GM18505 (cell line): ENCODE results near the gene CSNK1D.
A peak's percentile ranks its signal among the peaks of the same experiment; 100 is the strongest.
"Not testable (repeated sequence)": the region's sequence is repeated elsewhere in the genome, so short reads cannot be mapped to it uniquely, and the experiment has no call there.

Source experiments
- ATAC-seq: cut with Tn5 transposase; IDR thresholded peaks from one replicate; pipeline ENCODE4 v1.9.1; 2021; ENCODE audit not compliant: unreplicated experiment
- POLR2A ChIP-seq: IDR thresholded peaks from 4 replicates; pipeline ENCODE4 v1.6.1; 2011; ENCODE audit warnings: borderline replicate concordance; ENCODE audit not compliant: insufficient read depth, insufficient read length; ENCODE audit errors: extremely low read depth

Gene CSNK1D

DNA sequence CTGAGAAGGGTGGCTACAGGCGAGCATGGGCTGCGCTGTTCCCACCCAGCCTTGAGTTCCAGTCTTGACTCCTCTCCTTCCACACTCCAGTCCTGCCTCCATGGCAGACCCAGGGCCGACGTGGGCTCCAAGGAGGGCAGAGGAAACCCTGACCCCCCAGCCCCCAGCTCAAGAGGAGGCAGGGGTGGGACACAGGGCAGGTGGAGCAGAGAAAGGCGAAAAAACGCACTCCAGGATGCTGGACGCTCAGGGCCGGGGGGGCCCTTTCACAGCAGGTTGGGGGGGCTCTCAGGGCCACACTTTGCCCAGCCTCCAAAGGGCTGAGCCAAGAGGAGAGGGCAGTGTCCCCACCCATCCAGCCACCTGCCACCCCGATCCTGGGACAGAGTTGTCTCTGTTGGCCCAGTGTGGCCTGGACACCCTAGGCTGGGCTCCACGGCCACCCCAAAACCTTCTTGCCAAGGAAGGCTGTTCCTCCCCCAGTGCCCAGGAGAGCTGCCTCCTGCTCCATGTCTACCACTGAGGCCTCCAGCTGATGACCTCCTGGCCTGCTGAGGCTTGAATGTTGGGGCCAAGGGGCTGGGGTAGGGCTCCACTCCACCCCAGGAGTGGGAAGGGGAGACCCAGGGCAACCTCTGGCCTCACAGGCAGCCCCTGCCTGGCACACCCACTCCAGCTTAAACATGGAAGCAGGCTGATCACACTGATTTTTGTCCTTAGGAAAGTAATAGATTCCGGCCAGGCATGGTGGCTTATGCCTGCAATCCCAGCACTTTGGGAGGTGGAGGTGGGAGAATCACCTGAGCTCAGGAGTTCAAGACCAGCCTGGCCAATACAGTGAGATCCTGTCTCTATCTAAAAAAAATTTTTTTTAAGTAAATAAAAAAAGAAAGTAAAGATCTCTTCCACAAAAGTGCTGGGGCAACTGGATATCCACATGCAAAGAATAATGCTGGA is 53.5 kb downstream of the CSNK1D start:
- TF ChIP-seq POLR2A: no peak
- no peak for ATAC-seq

DNA sequence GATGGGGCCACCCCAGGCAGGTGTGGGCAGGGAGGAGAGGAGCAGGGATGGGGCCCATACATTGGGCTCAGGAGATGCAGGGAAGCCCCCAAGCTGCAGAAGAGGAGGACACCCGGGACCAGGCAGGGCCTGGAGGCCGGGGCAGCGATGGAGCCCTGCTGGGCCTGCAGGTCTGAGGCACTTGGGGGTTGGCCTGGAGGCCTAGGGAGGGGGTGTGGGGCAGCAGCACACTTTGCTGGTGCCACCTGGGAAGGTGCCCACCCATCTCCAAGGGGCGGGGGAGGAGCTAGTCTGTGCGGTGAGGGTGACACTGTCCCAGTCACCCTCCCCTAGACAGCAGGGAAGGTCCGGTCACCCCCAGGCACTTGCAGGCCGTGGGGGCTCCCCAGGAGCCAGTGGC is 54.4 kb downstream of the CSNK1D start:
- no peak for TF ChIP-seq POLR2A
- ATAC-seq: no peak

- no peak for TF ChIP-seq POLR2A
- no peak for ATAC-seq
Measured at GRCh38 chr17:82218349-82219075, 55.0 kb downstream of the CSNK1D start.

DNA sequence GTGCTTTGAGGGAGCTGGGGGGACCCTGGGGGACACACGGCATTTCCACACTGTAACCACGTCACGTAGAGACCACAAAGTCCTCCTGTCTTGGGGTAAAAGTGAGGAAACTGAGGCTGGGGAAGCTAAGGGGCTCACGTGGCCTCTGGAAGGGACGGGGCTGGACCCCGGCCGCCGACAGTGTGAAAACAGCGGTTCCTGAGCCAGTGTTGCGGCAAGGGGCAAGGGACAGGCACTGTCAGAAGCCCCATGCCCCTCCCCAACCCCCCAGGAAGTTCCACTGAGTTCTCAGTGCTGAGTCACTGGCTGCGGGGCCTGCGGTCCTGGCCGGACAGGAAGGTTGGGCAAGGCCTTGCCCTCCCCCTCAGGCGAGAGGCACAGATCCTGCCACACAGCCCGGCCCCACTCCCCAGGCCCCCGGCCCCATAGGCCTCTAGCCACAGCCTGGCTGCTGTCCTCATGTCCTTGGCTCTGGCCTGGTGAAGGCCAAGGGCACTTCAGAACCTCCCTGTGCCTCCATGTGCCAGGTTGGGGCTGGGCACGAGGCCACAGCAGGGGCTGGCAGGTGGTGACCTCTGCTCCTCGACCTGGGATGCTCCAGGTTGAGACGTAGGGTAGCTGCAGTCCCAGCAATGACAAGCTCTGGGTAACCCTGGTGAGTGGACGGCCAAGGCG is 55.8 kb downstream of the CSNK1D start:
- TF ChIP-seq POLR2A: no peak

DNA sequence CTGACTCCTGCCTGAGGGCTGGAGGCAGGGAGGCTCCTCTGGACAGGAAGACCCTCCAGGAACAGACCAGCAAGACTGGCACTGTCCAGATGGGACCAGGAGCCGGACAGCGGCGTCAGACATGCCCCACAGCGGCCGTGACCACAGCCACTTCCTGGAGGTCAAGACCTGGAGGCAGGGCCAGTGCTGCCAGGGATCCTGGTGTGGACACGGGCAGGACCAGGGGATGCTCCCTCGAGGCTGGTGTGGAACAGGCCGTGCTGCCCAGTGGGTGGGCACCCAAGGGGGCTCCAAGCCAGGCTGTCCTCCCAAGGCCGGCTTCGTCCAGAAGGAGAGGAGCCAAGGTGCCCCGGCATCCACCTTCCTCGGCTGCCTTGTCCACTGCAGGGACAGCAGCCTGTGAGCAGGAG is 56.4 kb downstream of the CSNK1D start:
- TF ChIP-seq POLR2A: no peak
- ATAC-seq: no peak

More for the DNA sequence above, 55.8 kb downstream of the CSNK1D start:
- no peak for ATAC-seq

- ATAC-seq: no peak
- TF ChIP-seq POLR2A: no peak
Measured at GRCh38 chr17:82216301-82217119, 57.0 kb downstream of the CSNK1D start.

GRCh38 chr17:82215972-82216300 is 57.6 kb downstream of the CSNK1D start:
- no peak for TF ChIP-seq POLR2A
- no peak for ATAC-seq

DNA sequence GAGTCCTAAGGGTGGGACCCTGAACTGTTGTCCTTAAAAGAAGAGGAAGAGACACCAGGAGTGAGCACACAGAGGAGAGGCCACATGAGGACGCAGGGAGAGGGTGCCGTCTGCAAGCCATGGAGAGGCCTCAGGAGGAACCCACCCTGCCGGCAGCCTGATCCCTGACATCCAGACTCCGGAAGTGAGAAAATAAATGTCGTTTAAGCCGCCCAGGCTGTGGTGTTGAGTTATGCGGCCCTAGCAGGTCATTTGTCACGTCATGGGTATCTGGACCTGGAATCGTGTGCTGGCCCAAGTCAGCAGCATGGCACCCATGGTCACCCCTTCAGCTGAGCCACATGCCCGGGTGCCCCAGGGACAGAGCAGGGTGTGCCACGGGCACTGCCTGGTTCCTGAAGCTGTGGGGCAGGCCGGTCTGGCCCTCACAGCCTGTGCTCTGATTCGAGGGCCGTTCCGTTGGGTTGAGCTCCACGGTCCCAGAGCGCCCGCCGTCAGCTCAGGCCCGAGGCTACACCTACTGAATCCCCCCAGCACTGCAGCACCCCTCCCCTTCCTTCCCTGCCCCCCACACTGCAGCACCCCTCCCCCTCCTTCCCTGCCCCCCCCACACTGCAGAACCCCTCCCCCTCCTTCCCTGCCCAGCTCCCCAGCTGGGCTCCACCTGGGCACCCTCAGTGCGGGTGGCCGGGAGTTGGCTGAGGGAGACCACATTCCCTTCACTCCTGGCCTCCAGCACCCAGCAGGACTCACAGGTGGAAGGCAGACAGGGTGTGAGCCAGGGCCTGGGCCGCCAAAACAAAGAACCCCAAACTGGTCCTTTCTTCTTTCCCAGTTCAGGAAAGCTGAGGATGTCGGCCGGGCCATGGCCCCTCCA is 58.2 kb downstream of the CSNK1D start:
- no peak for TF ChIP-seq POLR2A
- ATAC-seq: no peak

- no peak for TF ChIP-seq POLR2A
- no peak for ATAC-seq
Measured at GRCh38 chr17:82214012-82214628, 59.4 kb downstream of the CSNK1D start.

DNA sequence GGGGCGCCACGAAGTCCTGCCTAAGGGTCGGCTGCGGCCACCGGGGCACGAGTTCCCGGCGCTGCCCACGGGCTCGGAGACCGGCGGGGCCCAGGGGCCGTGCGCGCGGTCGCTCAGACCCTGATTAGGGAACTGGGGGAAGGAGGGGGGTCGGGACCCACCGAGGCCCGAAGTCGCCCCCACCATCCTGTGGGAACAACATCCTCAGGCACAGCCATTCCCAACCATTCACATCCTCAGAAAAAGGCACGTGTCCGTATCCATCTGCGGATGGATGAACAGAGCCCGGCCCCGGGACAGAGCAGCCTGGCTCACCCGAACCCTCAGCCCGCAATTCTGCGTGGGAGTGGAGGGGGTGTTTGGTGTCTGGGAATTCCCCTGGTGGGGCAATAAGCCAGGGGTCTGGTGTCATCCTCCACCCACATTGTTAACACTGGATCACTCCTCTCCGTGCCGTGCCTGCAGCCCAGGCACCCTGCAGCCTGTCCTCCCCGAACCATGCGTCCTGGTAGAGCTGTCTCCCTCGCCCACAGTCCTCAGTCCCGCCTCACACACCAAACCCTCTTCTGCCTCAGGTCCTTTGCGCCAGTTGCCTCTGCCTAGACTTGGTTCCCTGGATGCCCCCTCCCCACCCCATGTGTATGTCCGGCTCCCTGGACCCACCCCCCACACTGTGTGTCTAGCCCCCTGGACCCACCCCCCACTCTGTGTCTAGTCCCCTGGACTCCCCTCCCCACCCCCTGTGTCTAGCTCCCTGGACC is 60.1 kb downstream of the CSNK1D start:
- ATAC-seq: peak; percentile 12
- peak; percentile 12 for TF ChIP-seq POLR2A

DNA sequence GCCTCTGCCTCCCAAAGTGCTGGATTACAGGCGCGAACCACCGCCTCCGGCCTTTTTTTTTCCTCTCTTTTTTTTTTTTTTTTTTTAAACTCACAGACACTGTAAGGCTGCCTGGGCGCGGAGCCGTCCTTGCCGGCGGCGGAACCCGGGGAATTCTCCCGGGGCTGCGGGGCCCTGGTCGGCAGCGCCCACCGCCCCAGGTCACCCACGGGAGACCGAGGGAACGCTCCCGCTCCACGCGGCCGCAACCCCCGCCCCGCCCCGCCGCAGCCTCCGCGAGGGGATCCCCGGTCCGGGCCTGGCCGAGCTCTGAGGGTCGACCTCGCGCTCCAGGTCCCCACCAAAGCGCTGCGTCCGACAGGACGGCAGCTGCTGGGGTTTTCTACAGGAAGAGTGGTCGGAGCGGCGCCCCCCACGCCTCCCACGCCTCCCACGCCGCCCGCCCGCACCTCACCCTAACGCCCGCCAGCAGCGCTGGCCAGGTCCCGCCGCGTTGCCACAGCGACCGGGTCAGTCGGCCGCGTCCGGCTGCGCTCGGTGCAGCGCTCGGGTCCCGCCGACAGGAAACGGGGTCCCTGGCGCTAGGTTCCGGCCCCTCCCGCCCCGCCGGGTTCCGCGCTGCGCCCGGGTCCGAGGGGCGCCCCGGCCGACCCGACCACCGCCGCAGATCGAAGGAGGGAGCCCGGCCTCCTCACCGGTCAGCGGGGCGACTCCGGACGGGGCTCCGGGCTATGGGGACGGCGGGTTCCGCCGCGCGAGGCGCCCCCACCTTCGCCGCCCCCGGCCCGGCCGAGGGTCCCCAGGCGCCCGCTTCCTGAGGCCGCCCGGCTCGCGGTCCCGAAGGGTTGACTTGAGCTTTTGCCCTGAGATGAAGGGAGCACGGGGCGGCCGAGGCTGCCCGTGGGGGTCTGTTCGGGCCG is 60.9 kb downstream of the CSNK1D start, which contains the start of gene CCDC57:
TSS of gene CCDC57 (minus strand) at position 512 of the 920 bp plus-strand sequence. CDS start 10,898 bp downstream, outside the sequence.
- ATAC-seq: peak; percentile 64
- no peak for TF ChIP-seq POLR2A

DNA sequence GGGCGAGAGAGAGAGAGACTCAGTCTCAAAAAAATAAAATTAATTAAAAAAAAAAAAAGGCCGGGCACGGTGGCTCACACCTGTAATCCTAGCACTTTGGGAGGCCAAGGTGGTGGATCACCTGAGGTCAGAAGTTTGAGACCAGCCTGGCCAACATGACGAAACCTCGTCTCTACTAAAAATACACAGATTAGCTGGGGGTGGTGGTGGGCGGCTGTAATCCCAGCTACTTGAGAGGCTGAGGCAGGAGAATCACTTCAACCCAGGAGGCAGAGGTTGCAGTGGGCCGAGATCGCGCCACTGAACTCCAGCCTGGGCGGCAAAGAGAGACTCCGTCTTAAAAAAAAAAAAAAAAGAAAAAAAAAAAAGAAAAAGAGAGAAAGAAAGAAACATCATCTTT is 62.8 kb downstream of the CSNK1D start:
- ATAC-seq: not testable (repeated sequence)
